ENCODE data around the gene AFF1. TPM values are rescaled to one million over a fixed set of nuclear protein-coding genes. Genes with fewer than 3 reads are reported as not detected.
"Not testable (repeated sequence)": the region's sequence is repeated elsewhere in the genome, so short reads cannot be mapped to it uniquely, and the experiment has no call there.

AFF1 gene
- total RNA-seq, 1 donor from 2014 or later: 90.6 TPM

DNA sequence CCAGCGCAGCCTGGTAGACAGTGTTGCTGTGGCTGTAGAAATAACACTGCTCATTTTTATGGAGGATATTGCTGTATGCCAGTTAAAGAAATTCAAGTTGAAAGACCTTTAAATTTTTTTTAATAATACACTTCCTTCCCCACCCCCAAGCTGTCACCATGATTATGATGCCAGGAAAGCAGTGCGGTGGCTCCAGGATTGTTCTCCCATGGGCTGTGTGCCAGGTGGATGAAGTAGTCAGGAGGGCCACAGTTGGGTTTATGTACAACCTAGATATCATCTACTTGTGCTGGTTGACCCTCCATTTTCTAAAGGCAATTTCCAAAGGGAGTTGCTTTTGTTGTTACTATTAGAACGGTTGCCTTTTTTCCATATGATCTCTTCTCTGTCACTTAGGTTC is 136.6 kb downstream of the AFF1 start:
- Histone ChIP-seq H3K27ac (no peak overlapping the region), H3K4me3 (no peak overlapping the region), H3K4me1 (peaks cover 63% of the 10 kb centered on the region), H3K36me3 (no peaks in the 10 kb centered on the region), H3K9me3 (no peaks in the 10 kb centered on the region), H3K27me3 (ENCODE audit: low read depth) (no peaks in the 10 kb centered on the region)
- ATAC-seq: no peak
- no peak for DNase-seq
- TF ChIP-seq, protein P1, sequence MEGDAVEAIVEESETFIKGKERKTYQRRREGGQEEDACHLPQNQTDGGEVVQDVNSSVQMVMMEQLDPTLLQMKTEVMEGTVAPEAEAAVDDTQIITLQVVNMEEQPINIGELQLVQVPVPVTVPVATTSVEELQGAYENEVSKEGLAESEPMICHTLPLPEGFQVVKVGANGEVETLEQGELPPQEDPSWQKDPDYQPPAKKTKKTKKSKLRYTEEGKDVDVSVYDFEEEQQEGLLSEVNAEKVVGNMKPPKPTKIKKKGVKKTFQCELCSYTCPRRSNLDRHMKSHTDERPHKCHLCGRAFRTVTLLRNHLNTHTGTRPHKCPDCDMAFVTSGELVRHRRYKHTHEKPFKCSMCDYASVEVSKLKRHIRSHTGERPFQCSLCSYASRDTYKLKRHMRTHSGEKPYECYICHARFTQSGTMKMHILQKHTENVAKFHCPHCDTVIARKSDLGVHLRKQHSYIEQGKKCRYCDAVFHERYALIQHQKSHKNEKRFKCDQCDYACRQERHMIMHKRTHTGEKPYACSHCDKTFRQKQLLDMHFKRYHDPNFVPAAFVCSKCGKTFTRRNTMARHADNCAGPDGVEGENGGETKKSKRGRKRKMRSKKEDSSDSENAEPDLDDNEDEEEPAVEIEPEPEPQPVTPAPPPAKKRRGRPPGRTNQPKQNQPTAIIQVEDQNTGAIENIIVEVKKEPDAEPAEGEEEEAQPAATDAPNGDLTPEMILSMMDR (IDR thresholded peaks at IDR 0.05): no peak
- intact Hi-C loops (cut with DNase I): no loop called here

DNA sequence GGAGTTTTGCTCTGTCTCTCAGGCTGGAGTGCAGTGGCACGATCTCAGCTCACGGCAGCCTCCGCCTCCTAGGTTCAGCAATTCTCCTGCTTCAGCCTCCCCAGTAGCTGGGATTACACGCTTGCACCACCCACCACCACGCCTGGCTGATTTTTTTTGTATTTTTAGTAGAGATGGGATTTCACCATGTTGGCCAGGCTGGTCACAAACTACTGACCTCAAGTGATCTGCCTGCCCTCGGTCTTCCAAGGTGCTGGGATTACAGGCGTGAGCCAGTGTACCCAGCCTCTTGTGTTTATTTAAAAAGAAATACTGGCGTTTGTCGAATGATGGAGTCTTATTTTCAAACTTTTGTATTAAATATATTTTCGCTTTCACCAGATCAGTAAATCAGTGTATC is 137.7 kb downstream of the AFF1 start:
- peaks cover 70% of the 10 kb centered on the region for H3K4me1 ChIP-seq
- H3K27ac ChIP-seq; H3K27me3 ChIP-seq (ENCODE audit: low read depth); H3K36me3 ChIP-seq; H3K9me3 ChIP-seq; H3K4me3 ChIP-seq; intact Hi-C loops (cut with DNase I); DNase-seq; ATAC-seq: not testable (repeated sequence)

DNA sequence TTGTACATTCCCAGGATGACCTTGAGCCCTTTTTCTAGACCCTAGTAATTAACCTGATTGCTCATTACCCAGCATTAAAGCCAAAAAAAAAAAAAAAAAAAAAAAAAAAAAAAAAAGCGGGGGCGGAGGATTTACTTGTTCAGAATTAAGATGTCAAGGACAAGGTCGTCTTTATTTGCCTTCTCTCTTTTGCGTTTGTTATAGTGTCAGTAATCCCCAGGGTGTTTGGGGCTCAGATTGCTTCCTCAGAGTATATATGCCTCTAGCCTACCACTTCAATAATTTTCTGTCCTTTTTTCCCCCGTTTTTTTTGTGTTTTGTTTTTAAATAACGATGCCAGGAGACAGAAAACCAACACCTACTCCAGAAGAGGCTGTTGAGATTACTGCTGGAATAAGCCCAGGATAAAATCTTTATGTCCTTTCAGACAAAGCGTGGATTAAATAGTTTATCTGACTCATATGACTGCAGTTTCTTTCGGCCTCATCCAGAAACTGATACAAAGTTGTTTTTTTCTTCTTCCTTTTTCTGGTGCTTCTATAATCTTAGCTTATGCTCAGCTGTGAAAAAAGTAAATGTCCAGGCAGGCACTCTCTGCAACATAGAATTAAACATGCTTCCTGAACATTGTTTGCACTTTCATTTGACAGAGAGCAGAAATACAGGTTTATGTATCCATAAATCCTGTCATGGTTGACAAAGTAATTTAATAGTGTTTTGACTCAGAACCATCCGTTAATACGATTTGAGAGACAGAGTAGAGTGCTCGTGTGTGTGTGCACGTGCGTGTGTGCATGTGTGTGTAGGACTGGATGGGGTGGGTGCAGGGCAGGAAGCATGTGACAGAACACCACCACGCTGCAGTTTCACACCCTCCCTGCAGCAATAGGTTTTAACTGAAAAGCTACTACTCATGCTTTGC is 138.6 kb downstream of the AFF1 start:
- Histone ChIP-seq H3K27me3 (ENCODE audit: low read depth) (no peaks in the 10 kb centered on the region), H3K36me3 (no peaks in the 10 kb centered on the region), H3K27ac (peak overlapping the region; percentile 27), H3K4me3 (no peak overlapping the region), H3K9me3 (no peaks in the 10 kb centered on the region), H3K4me1 (peaks cover 73% of the 10 kb centered on the region)
- ATAC-seq: peak; percentile 63 to 80
- intact Hi-C loops (cut with DNase I): no loop called here
- DNase-seq: peak; percentile 65
- TF ChIP-seq, protein P1 (IDR thresholded peaks at IDR 0.05): no peak

DNA sequence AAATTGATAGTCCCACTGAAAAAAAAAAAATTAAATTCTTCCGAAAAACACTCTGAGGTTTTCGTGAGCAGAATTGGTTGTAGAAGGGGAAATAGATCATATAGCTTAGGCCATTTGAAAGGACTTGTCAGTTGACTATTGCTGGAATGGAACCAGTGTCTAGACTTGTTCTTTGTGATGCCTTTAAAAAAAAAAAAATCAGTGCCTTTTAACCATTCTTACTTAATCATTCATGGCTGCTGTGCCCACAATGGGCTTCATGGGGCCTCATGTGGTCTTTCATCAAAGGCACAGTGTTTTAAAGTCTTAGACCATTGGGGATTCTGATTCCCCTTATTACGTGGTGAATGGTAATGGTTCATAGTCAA is 139.3 kb downstream of the AFF1 start:
- H3K36me3 ChIP-seq: no peaks in the 10 kb centered on the region
- intact Hi-C loops (cut with DNase I): no loop called here
- ATAC-seq (no peak), DNase-seq (no peak)
- no peaks in the 10 kb centered on the region for H3K27me3 ChIP-seq (ENCODE audit: low read depth)
- peaks cover 73% of the 10 kb centered on the region for H3K4me1 ChIP-seq
- H3K27ac ChIP-seq: peak overlapping the region; percentile 27
- H3K9me3 ChIP-seq: no peaks in the 10 kb centered on the region
- TF ChIP-seq, protein P1 (IDR thresholded peaks at IDR 0.05): no peak
- H3K4me3 ChIP-seq: no peak overlapping the region

DNA sequence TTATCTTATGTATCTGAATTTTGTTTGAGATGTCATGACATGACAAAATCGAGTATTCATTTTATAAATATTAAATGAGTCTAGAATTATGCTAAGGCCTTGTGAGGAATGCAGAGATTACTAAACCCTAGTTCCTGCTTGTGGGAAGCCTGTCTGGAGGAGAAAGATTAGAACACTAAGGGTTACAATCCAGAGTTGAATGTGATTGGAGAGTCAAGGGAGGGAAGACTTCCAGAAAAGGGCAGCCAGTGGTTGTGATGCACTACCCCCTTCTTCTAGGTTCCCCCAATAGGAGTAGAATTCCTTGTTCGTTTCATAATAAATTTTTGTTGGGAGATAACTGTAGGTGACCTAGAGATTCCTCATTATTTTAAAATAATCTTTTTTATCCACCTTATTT is 141.1 kb downstream of the AFF1 start:
- H3K27ac ChIP-seq: no peak overlapping the region
- TF ChIP-seq, protein P1 (IDR thresholded peaks at IDR 0.05): no peak
- H3K4me3 ChIP-seq: no peak overlapping the region
- H3K9me3 ChIP-seq: no peaks in the 10 kb centered on the region
- peaks cover 90% of the 10 kb centered on the region for H3K4me1 ChIP-seq
- no peaks in the 10 kb centered on the region for H3K27me3 ChIP-seq (ENCODE audit: low read depth)
- ATAC-seq (no peak), DNase-seq (no peak)
- intact Hi-C loops (cut with DNase I): no loop called here
- H3K36me3 ChIP-seq: no peaks in the 10 kb centered on the region

DNA sequence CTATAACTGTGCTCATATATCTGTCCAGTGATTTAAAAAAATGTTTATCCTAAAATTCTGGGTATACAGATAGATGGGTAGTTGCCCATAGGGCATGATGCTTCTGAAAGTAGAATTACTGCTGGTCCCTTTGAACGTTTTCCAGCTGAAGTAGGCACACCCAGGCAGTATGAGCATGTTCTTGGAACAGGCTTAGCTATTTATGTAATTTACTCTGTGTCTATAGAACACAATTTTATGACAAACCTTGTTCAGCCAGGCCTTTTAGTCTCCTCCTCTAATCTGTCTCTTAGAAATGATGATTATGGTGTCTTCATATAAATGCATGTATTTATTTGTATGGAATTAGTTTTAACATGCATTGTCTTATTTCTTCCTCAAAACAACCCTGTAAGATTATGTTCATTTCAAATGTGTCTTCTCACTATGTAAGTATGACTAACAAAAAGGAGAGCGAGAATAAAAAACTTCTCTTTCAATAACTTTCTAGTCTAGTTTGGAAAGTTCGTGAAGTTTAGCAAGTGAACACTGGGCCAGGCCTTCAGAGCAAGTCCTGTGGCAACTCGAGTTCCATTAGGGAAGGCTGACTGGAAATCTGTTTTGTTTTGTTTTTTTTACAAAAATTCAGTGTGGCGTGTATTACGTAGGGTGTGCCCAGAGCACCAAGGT is 142.0 kb downstream of the AFF1 start:
- Histone ChIP-seq H3K27me3 (ENCODE audit: low read depth) (no peaks in the 10 kb centered on the region), H3K27ac (no peak overlapping the region), H3K4me1 (peaks cover 92% of the 10 kb centered on the region), H3K36me3 (no peaks in the 10 kb centered on the region), H3K4me3 (no peak overlapping the region), H3K9me3 (no peaks in the 10 kb centered on the region)
- intact Hi-C loops (cut with DNase I): no loop called here
- TF ChIP-seq, protein P1 (IDR thresholded peaks at IDR 0.05): no peak
- DNase-seq: no peak
- ATAC-seq: no peak

All from lower lobe of right lung (tissue), 2 donors.